DOHH2 (cell line): ENCODE measurements around the gene OR2T1.
"Not testable (repeated sequence)": the region's sequence is repeated elsewhere in the genome, so short reads cannot be mapped to it uniquely, and the experiment has no call there.

Experiments used
- CTCF ChIP-seq: fragments of 200-600 bp; sonication (generic); IDR thresholded peaks from one replicate; pipeline ENCODE4 v1.5.1; 2014; ENCODE audit warnings: antibody characterized with exemption, mild to moderate bottlenecking, low read depth, low read length; ENCODE audit not compliant: poor library complexity, severe bottlenecking
- EZH2phosphoT487 ChIP-seq: fragments of 200-600 bp; sonication (generic); IDR thresholded peaks from 2 replicates; pipeline ENCODE4 v1.6.1; 2017; ENCODE audit warnings: borderline replicate concordance, mild to moderate bottlenecking, antibody characterized with exemption, low read length, moderate library complexity, mixed read lengths

GRCh38 chr1:248436303-248436702 is 33.5 kb downstream of the OR2T1 start:
- TF ChIP-seq CTCF, EZH2phosphoT487: not testable (repeated sequence)
